Suprapubic skin (tissue), 3 donors: Measurements from ENCODE around the gene ITSN1.

Source experiments
- POLR2A ChIP-seq, 2 donors: fragments of 450-650 bp; IDR thresholded peaks; one replicate each; pipeline ENCODE4 v1.6.1; 2017; ENCODE audit warnings: antibody characterized with exemption in 2 of 2, mild to moderate bottlenecking in 2 of 2, moderate library complexity in 2 of 2
- TF ChIP-seq, protein P1 (sequence below), 2 donors: fragments of 200-600 bp in 1 of 2; fragments of 450-650 bp in 1 of 2; sonication (generic) in 1 of 2; IDR thresholded peaks; one replicate each; pipeline ENCODE4 v1.5.1; 2016 to 2019; ENCODE audit warnings: antibody characterized with exemption in 2 of 2, mild to moderate bottlenecking in 1 of 2, moderate library complexity in 1 of 2

DNA sequence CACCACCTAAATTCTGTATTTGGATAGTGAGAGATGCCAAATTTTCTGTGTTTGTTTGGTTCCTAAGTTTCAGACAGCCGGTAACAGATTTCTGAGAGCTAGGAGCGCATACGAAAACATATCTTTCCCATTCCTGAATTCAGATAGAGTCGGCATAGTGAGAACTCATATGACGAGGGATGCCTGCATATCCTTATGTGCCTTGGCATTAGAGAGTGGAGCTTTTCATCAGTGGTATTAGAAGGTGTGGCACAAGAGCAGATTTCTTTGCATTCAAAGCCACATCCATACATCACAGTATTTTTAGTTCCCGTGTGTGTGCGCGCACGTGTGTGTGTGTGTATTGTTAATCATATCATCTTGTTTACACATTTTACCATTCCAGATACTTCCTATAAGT lies 187.5 kb downstream of the ITSN1 start:
- TF ChIP-seq POLR2A (IDR thresholded peaks at IDR 0.05): no peak
- TF ChIP-seq, protein P1, sequence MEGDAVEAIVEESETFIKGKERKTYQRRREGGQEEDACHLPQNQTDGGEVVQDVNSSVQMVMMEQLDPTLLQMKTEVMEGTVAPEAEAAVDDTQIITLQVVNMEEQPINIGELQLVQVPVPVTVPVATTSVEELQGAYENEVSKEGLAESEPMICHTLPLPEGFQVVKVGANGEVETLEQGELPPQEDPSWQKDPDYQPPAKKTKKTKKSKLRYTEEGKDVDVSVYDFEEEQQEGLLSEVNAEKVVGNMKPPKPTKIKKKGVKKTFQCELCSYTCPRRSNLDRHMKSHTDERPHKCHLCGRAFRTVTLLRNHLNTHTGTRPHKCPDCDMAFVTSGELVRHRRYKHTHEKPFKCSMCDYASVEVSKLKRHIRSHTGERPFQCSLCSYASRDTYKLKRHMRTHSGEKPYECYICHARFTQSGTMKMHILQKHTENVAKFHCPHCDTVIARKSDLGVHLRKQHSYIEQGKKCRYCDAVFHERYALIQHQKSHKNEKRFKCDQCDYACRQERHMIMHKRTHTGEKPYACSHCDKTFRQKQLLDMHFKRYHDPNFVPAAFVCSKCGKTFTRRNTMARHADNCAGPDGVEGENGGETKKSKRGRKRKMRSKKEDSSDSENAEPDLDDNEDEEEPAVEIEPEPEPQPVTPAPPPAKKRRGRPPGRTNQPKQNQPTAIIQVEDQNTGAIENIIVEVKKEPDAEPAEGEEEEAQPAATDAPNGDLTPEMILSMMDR (IDR thresholded peaks at IDR 0.05): no peak
